ENCODE results near the gene CSRP1. TPM values are rescaled to one million over a fixed set of nuclear protein-coding genes. Genes with fewer than 3 reads are reported as not detected.
A peak's percentile ranks its signal among the peaks of the same experiment; 100 is the strongest.

CSRP1 gene
- total and polyA plus RNA-seq, 9 of the 15 experiments (the other 6 are each of a cell fraction or from before 2014, with no cell fraction given): 6.8 to 39.4 (median 23.7) TPM

GRCh38 chr1:201530741-201531531, 24.0 kb upstream of the CSRP1 start (continued):
- TF ChIP-seq ZMIZ1 (IDR thresholded peaks at IDR 0.05; ENCODE audit: low read depth in 2 of 2, low read length in 2 of 2): 0 out of 4 replicates have a peak, but pooled peaks of 1 of the 2 experiments have one; percentile 45
- TF ChIP-seq NR2C2 (CRISPR knock-in tag; IDR thresholded peaks at IDR 0.05): no peak
- TF ChIP-seq NR2C2 (tag; IDR thresholded peaks at IDR 0.05): no peak
- no peak for TF ChIP-seq TBP (optimal IDR thresholded peaks at IDR 0.05; ENCODE audit: low read depth, low read length)
- no peak for TF ChIP-seq PHF20 (IDR thresholded peaks at IDR 0.05; ENCODE audit: partially characterized antibody)
- TF ChIP-seq ZBTB33 (CRISPR knock-in tag; IDR thresholded peaks at IDR 0.05): 0 out of 2 replicates have a peak, but pooled peaks have one; percentile 43
- TF ChIP-seq ZNF212 (CRISPR knock-in tag; IDR thresholded peaks at IDR 0.05): no peak
- no peak for TF ChIP-seq USF1 (CRISPR knock-in tag; IDR thresholded peaks at IDR 0.05)
- no peak for TF ChIP-seq ZNF518B (CRISPR knock-in tag; IDR thresholded peaks at IDR 0.05)
- TF ChIP-seq SAP30 (IDR thresholded peaks at IDR 0.05; ENCODE audit: borderline replicate concordance, insufficient read depth, low read depth, low read length, poor library complexity, severe bottlenecking): no peak
- peak; percentile 37; the same call in 1 of the 2 replicates for TF ChIP-seq CTBP1 (IDR thresholded peaks at IDR 0.05; ENCODE audit: borderline replicate concordance)
- no peak; the same call in 1 of the 2 replicates for TF ChIP-seq ZNF175 (CRISPR knock-in tag; IDR thresholded peaks at IDR 0.05; ENCODE audit: low read depth)
- TF ChIP-seq BCOR (IDR thresholded peaks at IDR 0.05): no peak
- no peak for TF ChIP-seq NFYB (IDR thresholded peaks at IDR 0.05; ENCODE audit: extremely low read depth, insufficient read length)
- no peak for TF ChIP-seq POLR3G (IDR thresholded peaks at IDR 0.05; ENCODE audit: extremely low read depth, insufficient read length, insufficient replicate concordance)
- no peak for TF ChIP-seq ZNF668 (CRISPR knock-in tag; IDR thresholded peaks at IDR 0.05)
- TF ChIP-seq ZNF707 (CRISPR knock-in tag; conservative IDR thresholded peaks at IDR 0.05): no peak
